K562 (cell line): ENCODE results near the gene GSTM1. TPM values are rescaled to one million over a fixed set of nuclear protein-coding genes. Genes with fewer than 3 reads are reported as not detected.

Experiments
- ARID1B ChIP-seq: fragments of 450-650 bp; IDR thresholded peaks from 2 replicates; pipeline ENCODE4 v1.6.1; 2016; ENCODE audit warnings: antibody characterized with exemption, mild to moderate bottlenecking, inconsistent platforms
- ATF7 ChIP-seq: fragments of 450-650 bp; IDR thresholded peaks from 2 replicates; pipeline ENCODE4 v1.7.1; 2014; ENCODE audit warnings: mild to moderate bottlenecking, moderate library complexity
- BACH1 ChIP-seq: fragments of 200-800 bp; sonication (Bioruptor generic); IDR thresholded peaks from 2 replicates; pipeline ENCODE4 v1.6.1; 2016; ENCODE audit warnings: missing genetic modification characterization, missing compliant biosample characterization
- BCL6 ChIP-seq: fragments of 250-450 bp; sonication (Bioruptor Pico); IDR thresholded peaks from 2 replicates; pipeline ENCODE4 v1.4.0; 2020
- DDX20 ChIP-seq: fragments of 450-650 bp; IDR thresholded peaks from 2 replicates; pipeline ENCODE4 v1.6.1; 2016; ENCODE audit warnings: missing genetic modification characterization, low read depth, mild to moderate bottlenecking, missing compliant biosample characterization, moderate library complexity
- EHMT2 ChIP-seq: fragments of 450-650 bp; IDR thresholded peaks from 2 replicates; pipeline ENCODE4 v1.6.1; 2018; ENCODE audit warnings: antibody characterized with exemption
- EZH2 ChIP-seq: IDR thresholded peaks from 2 replicates; pipeline ENCODE4 v1.6.1; 2012; ENCODE audit warnings: low read depth, mild to moderate bottlenecking, inconsistent platforms, low read length, borderline replicate concordance
- HDAC1 ChIP-seq, 2 experiments: fragments of 450-650 bp; IDR thresholded peaks; 2 replicates each; pipeline ENCODE4 v1.6.1; 2016 to 2017; ENCODE audit warnings: inconsistent platforms in 1 of 2, mild to moderate bottlenecking in 1 of 2, moderate library complexity in 1 of 2
- KLF6 ChIP-seq: fragments of 250-450 bp; sonication (Bioruptor Pico); IDR thresholded peaks from 2 replicates; pipeline ENCODE4 v1.4.0; 2020; ENCODE audit warnings: mild to moderate bottlenecking, moderate library complexity, borderline replicate concordance
- MAFG ChIP-seq: fragments of 450-650 bp; conservative IDR thresholded peaks from 2 replicates; pipeline ENCODE4 v1.6.1; 2016; ENCODE audit warnings: missing genetic modification characterization, missing compliant biosample characterization
- NCOA2 ChIP-seq, 2 experiments: fragments of 450-650 bp; IDR thresholded peaks; 2 replicates each; pipeline ENCODE4 v1.6.1; 2018; ENCODE audit warnings: mild to moderate bottlenecking in 2 of 2, moderate library complexity in 1 of 2; ENCODE audit not compliant: partially characterized antibody in 2 of 2
- NUFIP1 ChIP-seq: fragments of 450-650 bp; IDR thresholded peaks from 2 replicates; pipeline ENCODE4 v1.6.1; 2018; ENCODE audit not compliant: partially characterized antibody
- RAD21 ChIP-seq, 2 experiments: fragments of 250-450 bp in 1 of 2; fragments of 450-650 bp in 1 of 2; sonication (Bioruptor Pico) in 1 of 2; formaldehyde crosslinking in 1 of 2; IDR thresholded peaks in 1 of 2; conservative IDR thresholded peaks in 1 of 2; 2 replicates each; pipeline versions ENCODE4 v1.4.0 to v1.8.0; 2020 to 2022; ENCODE audit warnings: mild to moderate bottlenecking in 2 of 2, moderate library complexity in 1 of 2
- SNIP1 ChIP-seq: fragments of 450-650 bp; IDR thresholded peaks from 2 replicates; pipeline ENCODE4 v1.7.1; 2017; ENCODE audit warnings: low read depth, mild to moderate bottlenecking
- SP1 ChIP-seq: sonication (generic); formaldehyde crosslinking; IDR thresholded peaks from 2 replicates; pipeline ENCODE4 v1.8.1; 2022; ENCODE audit warnings: mild to moderate bottlenecking, missing genetic modification reagents
- TAF1 ChIP-seq: IDR thresholded peaks from 2 replicates; pipeline ENCODE4 v1.6.1; 2011; ENCODE audit warnings: mild to moderate bottlenecking, low read length, moderate library complexity; ENCODE audit not compliant: insufficient read depth, control insufficient read depth, severe bottlenecking; ENCODE audit errors: extremely low read depth
- TAF7 ChIP-seq: fragments of 450-650 bp; IDR thresholded peaks from 2 replicates; pipeline ENCODE4 v1.6.1; 2016; ENCODE audit warnings: missing genetic modification characterization, missing compliant biosample characterization
- TFAM ChIP-seq: fragments of 250-450 bp; sonication (Bioruptor Pico); conservative IDR thresholded peaks from 2 replicates; pipeline ENCODE4 v1.5.0; 2021; ENCODE audit warnings: mild to moderate bottlenecking, moderate library complexity
- ZBTB8A ChIP-seq: fragments of 450-650 bp; IDR thresholded peaks from 2 replicates; pipeline ENCODE4 v1.6.1; 2018; ENCODE audit warnings: mild to moderate bottlenecking, moderate library complexity; ENCODE audit not compliant: partially characterized antibody
- ZNF41 ChIP-seq: fragments of 250-450 bp; sonication (Bioruptor Pico); conservative IDR thresholded peaks from 2 replicates; pipeline ENCODE4 v1.4.0; 2020; ENCODE audit warnings: mild to moderate bottlenecking
- ZNF586 ChIP-seq: fragments of 450-650 bp; formaldehyde crosslinking; conservative IDR thresholded peaks from 2 replicates; pipeline ENCODE4 v1.4.0; 2020; ENCODE audit warnings: mild to moderate bottlenecking, moderate library complexity
- ZNF75A ChIP-seq: fragments of 450-650 bp; formaldehyde crosslinking; IDR thresholded peaks from 2 replicates; pipeline ENCODE4 v1.4.0; 2020; ENCODE audit warnings: mild to moderate bottlenecking
- ZSCAN32 ChIP-seq: fragments of 450-650 bp; formaldehyde crosslinking; IDR thresholded peaks from 2 replicates; pipeline ENCODE4 v1.4.0; 2020; ENCODE audit warnings: mild to moderate bottlenecking, moderate library complexity
- polyA plus RNA-seq, 8 experiments: library from polyadenylated mRNA; depleted of rRNA in 4 of 8; stranded (reverse) in 5 of 8; unstranded in 3 of 8; fragments of >200 nt; fragmentation: Nextera tagmentation in 2 of 8; fragmentation: Illumina TruSeq in 1 of 8; extraction: Ambion mirVana in 2 of 8; extraction: Trizol in 1 of 8; gene quantifications; 2 replicates each; pipeline versions ENCODE4 v1.2.1 to v1.2.3, GENCODE V29; 2011 to 2014; ENCODE audit warnings: inconsistent platforms in 1 of 8, missing spikeins in 1 of 8
- total RNA-seq, 7 experiments: library from RNA; depleted of rRNA in 6 of 7; stranded (reverse); fragments of >200 nt in 6 of 7; fragmentation: Illumina TruSeq in 2 of 7; extraction: Trizol in 2 of 7; gene quantifications; 2 replicates each; pipeline versions ENCODE4 v1.2.1 to v1.2.3, GENCODE V29; 2011 to 2021; ENCODE audit warnings: low replicate concordance in 1 of 7
- TF ChIP-seq, protein P1 (sequence below): fragments of 450-650 bp; formaldehyde crosslinking; IDR thresholded peaks from 2 replicates; pipeline ENCODE4 v1.4.0; 2020; ENCODE audit warnings: mild to moderate bottlenecking, mixed read lengths
- TF ChIP-seq, protein P2 (sequence below), 3 experiments: IDR thresholded peaks in 2 of 3; conservative IDR thresholded peaks in 1 of 3; 2 replicates each; pipeline ENCODE4 v1.5.1; 2011 to 2012; ENCODE audit warnings: low read length in 3 of 3, mild to moderate bottlenecking in 3 of 3, control low read depth in 2 of 3, improper control_type of control experiment in 1 of 3, inconsistent platforms in 1 of 3, low read depth in 1 of 3, mixed read lengths in 1 of 3, moderate library complexity in 1 of 3; ENCODE audit not compliant: insufficient read depth in 2 of 3
- TF ChIP-seq, protein P3 (sequence below): fragments of 450-650 bp; IDR thresholded peaks from 2 replicates; pipeline ENCODE4 v1.6.1; 2016; ENCODE audit warnings: low read depth, mild to moderate bottlenecking, moderate library complexity

GSTM1 gene
- total and polyA plus RNA-seq, 9 of the 15 experiments (the other 6 are each of a cell fraction or from before 2014, with no cell fraction given) = not detected

DNA sequence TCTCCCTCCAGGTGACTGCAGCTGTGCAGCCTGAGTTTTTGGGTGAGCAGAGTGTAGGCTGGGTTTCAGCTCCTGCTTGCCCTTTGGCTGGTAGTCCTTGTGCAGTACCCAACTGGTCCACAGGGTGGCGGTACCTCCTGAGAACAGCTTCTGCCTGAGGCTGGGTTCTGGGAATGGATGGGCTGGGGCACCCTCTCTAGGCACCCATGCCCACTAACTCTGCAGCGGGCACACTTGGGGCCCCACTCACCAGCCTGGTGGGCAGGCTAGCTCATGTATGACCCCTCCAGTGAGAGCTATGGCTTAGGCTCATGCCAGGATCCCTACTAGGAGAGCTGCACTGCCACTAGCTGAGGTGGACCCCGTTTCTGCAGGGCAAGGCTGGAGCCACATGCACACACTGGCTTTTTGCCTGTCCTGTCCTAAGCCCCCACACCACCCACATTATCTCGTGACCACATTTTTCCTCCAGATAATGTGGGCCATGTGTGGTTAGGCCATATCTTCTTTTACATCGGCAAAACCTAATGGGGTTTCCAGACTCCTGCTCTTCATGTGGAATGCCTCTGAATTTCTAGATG lies 47.2 kb upstream of the GSTM1 start (continued):
- no peak for TF ChIP-seq HDAC1 (IDR thresholded peaks at IDR 0.05)
- TF ChIP-seq TFAM (CRISPR knock-in tag) = no peak
- no peak for TF ChIP-seq TAF7 (tag)
- no peak for TF ChIP-seq BCL6 (CRISPR knock-in tag)
- TF ChIP-seq, protein P1, sequence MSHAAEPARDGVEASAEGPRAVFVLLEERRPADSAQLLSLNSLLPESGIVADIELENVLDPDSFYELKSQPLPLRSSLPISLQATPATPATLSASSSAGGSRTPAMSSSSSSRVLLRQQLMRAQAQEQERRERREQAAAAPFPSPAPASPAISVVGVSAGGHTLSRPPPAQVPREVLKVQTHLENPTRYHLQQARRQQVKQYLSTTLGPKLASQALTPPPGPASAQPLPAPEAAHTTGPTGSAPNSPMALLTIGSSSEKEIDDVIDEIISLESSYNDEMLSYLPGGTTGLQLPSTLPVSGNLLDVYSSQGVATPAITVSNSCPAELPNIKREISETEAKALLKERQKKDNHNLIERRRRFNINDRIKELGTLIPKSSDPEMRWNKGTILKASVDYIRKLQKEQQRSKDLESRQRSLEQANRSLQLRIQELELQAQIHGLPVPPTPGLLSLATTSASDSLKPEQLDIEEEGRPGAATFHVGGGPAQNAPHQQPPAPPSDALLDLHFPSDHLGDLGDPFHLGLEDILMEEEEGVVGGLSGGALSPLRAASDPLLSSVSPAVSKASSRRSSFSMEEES (CRISPR knock-in tag) = peak; percentile 85
- no peak for TF ChIP-seq DDX20
- TF ChIP-seq TAF1 = no peak
- TF ChIP-seq, protein P2, sequence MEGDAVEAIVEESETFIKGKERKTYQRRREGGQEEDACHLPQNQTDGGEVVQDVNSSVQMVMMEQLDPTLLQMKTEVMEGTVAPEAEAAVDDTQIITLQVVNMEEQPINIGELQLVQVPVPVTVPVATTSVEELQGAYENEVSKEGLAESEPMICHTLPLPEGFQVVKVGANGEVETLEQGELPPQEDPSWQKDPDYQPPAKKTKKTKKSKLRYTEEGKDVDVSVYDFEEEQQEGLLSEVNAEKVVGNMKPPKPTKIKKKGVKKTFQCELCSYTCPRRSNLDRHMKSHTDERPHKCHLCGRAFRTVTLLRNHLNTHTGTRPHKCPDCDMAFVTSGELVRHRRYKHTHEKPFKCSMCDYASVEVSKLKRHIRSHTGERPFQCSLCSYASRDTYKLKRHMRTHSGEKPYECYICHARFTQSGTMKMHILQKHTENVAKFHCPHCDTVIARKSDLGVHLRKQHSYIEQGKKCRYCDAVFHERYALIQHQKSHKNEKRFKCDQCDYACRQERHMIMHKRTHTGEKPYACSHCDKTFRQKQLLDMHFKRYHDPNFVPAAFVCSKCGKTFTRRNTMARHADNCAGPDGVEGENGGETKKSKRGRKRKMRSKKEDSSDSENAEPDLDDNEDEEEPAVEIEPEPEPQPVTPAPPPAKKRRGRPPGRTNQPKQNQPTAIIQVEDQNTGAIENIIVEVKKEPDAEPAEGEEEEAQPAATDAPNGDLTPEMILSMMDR (IDR thresholded peaks at IDR 0.05 in 2 of 3, conservative IDR thresholded peaks at IDR 0.05 in 1 of 3; ENCODE audit: insufficient read depth in 2 of 3, low read depth in 1 of 3, low read length in 3 of 3) = peak; percentile 91 to 99 (median 92)
- peak; percentile 29; the same call in 1 of the 2 replicates for TF ChIP-seq ATF7
- no peak for TF ChIP-seq ZBTB8A
- no peak for TF ChIP-seq EZH2
- peak; percentile 61 for TF ChIP-seq ARID1B
- TF ChIP-seq RAD21 (CRISPR knock-in tag; conservative IDR thresholded peaks at IDR 0.05 in 1 of 2, IDR thresholded peaks at IDR 0.05 in 1 of 2) = peak; percentile 59 to 78
- TF ChIP-seq ZSCAN32 = no peak
- TF ChIP-seq, protein P3, sequence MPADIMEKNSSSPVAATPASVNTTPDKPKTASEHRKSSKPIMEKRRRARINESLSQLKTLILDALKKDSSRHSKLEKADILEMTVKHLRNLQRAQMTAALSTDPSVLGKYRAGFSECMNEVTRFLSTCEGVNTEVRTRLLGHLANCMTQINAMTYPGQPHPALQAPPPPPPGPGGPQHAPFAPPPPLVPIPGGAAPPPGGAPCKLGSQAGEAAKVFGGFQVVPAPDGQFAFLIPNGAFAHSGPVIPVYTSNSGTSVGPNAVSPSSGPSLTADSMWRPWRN = no peak
- TF ChIP-seq ZNF75A = no peak
- no peak for TF ChIP-seq SNIP1
- TF ChIP-seq NCOA2 (IDR thresholded peaks at IDR 0.05; ENCODE audit: partially characterized antibody in 2 of 2) = no peak
- no peak for TF ChIP-seq EHMT2
- no peak for TF ChIP-seq ZNF41 (CRISPR knock-in tag)
- no peak for TF ChIP-seq KLF6 (CRISPR knock-in tag)
- TF ChIP-seq NUFIP1 = no peak
- TF ChIP-seq MAFG (tag) = no peak
- TF ChIP-seq SP1 (CRISPR knock-in tag) = peak; percentile 33; the same call in 1 of the 2 replicates
- TF ChIP-seq ZNF586 (CRISPR knock-in tag) = no peak
- TF ChIP-seq BACH1 = no peak
